NCI-H128 (cell line): ENCODE results near the gene POLR3H.

Source experiments
- DNase-seq: peaks from one replicate; lab custom pipeline; 2025; ENCODE audit not compliant: unreplicated experiment; lab: John Stamatoyannopoulos, UW

POLR3H gene

GRCh38 chr22:41539146-41540005, 4.9 kb downstream of the POLR3H start:
- DNase-seq = no peak

- DNase-seq = no peak
These were observed 5.7 kb downstream of the POLR3H start for GRCh38 chr22:41538583-41538982.

- no peak for DNase-seq
These were observed 7.1 kb downstream of the POLR3H start for GRCh38 chr22:41537203-41537602.

- no peak for DNase-seq
These were observed 9.0 kb downstream of the POLR3H start for GRCh38 chr22:41535244-41535643.

- DNase-seq = no peak
These were observed 10.1 kb downstream of the POLR3H start for GRCh38 chr22:41534219-41534618.

GRCh38 chr22:41532908-41533825, 11.1 kb downstream of the POLR3H start:
- no peak for DNase-seq

- no peak for DNase-seq
These were observed 12.4 kb downstream of the POLR3H start for GRCh38 chr22:41531715-41532477.

GRCh38 chr22:41530890-41531714, 13.2 kb downstream of the POLR3H start:
- no peak for DNase-seq

- no peak for DNase-seq
These were observed 15.2 kb downstream of the POLR3H start for GRCh38 chr22:41528938-41529561.

- DNase-seq = no peak
These were observed 16.0 kb downstream of the POLR3H start for GRCh38 chr22:41528132-41528766.

GRCh38 chr22:41526830-41527799, 17.2 kb downstream of the POLR3H start:
- DNase-seq = no peak

GRCh38 chr22:41526226-41526829, 17.9 kb downstream of the POLR3H start:
- no peak for DNase-seq

- no peak for DNase-seq
These were observed 18.6 kb downstream of the POLR3H start for GRCh38 chr22:41525450-41526225.

- DNase-seq = no peak
These were observed 19.3 kb downstream of the POLR3H start for GRCh38 chr22:41524809-41525449.

- DNase-seq = no peak
These were observed 20.0 kb downstream of the POLR3H start for GRCh38 chr22:41524251-41524661.

- DNase-seq = no peak
These were observed 20.6 kb downstream of the POLR3H start for GRCh38 chr22:41523464-41524221.
